Endothelial cell of hepatic sinusoid (primary cell): ENCODE results near the gene SFMBT1.

Experiments
- in situ Hi-C: cut with HindIII; loops from 2 replicates; pipeline ENCODE4 v1.10.0; 2017; ENCODE audit warnings: low sequenced_read_pairs

The SFMBT1 gene

DNA sequence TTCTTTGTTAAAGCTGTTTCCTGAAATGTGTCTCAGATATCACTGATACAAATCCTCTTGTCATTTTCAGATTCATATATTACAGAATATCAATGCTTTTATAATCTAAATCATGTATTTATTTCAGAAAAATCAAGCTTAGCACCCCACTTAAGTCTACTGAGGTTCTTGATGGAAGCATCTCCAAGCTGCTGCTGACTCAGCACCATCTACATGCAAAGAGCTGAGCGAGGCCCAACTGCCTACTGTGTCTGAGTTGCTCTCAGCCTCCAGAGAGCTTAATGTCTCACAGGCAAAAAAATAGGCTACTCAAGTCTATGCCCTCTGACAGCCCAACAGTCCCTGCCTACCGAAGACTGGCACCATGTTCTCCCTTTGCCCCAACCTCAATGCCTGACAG is 119.3 kb downstream of the SFMBT1 start:
- in situ Hi-C loops: loop anchor here (5.0 kb wide), 1 partner anchor 46 kb away; no protein-coding TSS in a partner anchor

DNA sequence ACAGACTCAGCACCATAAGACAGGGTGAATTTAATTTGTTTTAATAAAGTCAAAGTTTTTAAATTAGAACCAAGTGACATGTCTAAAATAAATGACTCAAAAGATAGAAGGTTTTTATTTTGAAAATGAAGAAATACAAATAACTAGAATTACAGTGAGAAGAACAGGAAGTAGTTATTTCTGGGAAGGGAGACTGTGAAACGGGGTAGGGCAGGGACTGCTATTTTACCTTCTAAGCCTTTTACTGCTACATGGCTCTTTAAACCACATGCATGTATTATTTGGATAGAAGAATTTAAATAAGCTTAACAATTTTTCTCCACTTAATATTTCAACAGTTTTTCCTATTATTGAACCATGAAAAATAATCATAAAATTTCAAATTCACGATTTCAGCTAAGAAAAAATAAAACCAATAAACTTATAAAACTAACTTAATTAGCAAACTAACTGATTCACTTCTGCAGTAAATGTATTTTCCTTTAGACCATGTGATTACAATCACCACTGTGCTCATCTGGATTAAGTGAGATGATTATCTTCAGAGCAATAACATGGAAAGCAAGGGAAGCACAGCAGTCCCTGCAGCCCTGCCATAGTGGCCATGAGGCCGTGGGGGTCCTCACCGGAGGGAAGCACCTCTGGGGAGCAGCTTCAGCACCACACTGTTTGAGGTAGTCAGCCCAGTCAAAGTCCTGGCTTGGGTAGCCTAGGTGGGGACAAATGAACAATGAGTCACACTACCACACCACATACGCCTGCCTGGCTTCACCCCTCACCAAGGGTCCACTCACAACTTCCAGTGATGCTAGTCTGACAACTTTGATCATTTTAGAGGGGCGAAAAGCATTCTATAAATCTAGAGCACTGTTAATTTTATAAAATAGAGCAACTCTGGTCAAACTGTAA is 120.2 kb downstream of the SFMBT1 start:
- in situ Hi-C loops: loop anchor here (5.0 kb wide), 1 partner anchor 47 kb away; no protein-coding TSS in a partner anchor

DNA sequence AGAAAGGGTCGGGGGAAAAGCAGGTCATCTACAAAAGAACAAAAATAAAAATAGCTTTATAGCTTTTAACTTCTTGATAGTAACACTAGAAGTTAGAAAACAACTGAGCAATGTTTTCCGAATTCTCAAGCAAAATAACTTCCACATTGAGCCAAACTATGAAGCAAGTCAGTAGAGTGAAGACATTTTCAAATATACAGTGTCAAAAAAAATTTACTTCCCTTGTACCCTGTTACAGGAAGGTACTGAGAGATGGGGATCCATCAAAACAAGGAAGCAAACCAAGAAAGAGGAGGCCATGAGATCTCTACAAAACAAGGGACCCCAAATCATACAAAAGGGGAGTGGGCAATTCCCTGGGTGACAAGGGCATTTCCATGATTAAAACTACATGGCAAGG is 121.9 kb downstream of the SFMBT1 start:
- in situ Hi-C loops: no loop called here

DNA sequence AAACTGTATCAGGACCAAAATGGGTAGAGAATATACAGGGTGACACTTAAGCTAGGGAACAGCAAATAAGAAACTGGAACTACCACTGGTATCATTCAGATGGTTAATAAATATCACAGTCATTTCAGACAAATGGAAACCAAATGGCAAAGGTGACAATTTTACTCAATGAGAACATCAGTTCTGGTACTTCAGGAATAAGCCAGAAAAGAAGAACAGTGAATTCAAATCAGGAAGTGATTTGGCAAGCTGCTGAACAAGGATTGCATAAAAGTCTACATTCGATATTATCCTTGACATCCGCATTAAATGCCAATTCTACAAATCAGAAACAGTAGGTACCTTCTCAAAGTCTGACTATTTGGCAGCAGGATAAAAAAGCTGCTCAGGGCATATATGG is 125.0 kb downstream of the SFMBT1 start:
- in situ Hi-C loops: no loop called here

DNA sequence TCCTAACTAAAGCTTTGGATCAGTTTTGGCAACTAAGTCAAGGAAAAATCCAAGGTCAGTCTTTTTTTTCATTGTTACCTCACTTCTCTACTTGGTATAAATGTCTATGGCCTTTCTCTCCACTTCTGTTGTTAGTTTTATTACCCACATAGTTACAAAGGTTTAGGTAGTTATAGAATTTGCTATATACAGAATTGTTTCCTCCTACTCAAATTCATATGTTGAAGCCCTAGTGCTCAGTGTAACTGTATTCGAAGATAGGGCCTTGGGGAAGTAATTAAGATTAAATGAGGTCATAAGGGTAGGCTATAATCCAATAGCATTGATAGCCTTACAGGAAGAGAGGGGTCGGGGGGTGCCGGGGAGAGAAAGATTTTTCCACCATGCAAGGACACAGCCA is 128.8 kb downstream of the SFMBT1 start:
- in situ Hi-C loops: no loop called here

DNA sequence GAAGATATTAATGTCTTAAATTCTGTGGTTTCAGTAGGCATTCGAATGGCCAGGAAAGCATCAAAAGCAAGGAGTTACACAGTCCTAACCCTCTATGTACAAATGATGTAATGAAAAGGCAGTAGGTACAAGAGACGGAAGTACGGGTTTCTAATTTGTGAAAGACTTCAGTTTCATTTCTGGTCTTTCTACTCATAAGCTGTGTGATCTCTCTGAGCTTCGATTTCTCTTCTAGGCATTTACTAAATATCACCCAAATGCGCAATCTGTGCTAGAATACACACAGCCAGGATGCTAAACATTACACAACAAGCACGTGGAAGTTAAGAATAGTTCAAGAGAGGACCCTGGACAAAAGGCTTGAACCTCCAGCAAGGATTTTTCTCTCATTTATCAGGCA is 130.6 kb downstream of the SFMBT1 start:
- in situ Hi-C loops: no loop called here

DNA sequence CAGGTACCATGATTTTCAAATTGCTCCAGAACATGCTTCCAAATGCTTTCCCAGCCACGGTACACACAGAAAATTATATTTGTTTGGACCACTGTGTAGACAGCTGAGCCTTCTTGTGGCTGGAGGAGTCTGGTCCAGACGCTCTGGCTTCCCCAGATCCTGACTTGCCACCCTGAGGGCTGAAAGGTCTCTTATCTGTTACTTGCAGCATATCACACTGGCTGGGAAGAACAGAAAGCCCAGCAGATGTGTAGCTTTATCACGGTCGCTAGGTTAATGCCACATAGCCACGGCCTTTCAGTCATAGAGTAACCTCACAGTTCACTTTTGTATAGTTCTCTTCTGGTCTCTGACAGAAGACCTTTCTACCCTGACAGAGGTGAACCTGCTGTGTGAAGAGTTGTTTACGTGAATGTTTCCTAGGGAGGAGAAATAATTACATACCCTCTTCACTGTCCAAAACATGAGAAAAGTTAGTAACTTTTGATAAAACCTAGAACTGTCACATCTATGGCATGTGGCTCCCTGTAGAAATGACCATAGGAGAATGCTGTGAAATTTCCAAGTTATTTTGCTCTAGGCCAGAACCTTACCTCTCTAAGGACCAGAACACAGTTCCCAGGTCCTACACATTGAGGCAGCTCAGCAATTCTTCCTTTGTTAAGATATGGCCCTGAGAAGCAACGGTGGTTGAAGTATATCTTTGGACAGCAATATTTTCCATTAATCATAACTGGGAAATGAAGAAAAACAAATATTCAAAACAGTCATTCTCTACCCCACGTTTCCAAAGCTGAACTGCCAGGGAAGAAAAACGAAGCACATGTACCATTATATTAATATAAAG is 132.8 kb downstream of the SFMBT1 start:
- in situ Hi-C loops: no loop called here

DNA sequence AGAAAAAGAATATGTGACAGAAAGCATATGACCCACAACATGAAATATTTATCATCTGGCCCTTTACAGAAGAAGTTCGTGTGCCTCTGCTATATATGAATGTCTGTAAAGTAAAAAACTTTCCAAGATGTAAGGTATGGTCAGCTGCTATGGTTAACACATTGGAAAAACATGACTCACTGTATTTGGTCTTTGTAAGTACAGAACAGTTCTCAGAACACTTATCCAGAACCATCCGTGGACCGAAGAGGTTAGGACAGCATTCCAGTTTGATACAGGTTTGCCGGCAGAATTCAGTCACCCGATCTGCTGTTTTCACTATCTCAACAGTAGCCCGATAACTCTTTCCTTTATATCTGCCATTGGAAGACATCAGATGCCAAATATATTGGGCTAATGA is 135.1 kb downstream of the SFMBT1 start:
- in situ Hi-C loops: no loop called here

DNA sequence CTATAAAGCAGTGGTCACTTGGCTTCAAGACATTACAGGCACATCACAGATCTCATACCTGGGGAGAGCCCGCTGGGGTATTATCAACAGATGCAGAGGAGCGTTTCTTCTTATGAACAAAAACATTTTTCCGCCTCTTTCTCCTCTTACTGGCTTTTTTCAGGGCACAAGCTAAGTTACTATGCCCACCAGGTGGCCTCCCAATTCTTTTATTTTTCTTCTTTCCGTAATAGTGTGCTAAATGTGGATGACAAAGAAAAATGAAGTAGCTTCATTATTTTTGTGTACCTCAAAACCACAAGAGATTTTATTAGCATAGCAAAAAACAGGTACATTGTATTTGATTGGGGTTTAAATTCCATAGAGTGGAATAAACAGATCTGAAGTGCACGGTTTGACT is 138.4 kb downstream of the SFMBT1 start:
- in situ Hi-C loops: no loop called here

DNA sequence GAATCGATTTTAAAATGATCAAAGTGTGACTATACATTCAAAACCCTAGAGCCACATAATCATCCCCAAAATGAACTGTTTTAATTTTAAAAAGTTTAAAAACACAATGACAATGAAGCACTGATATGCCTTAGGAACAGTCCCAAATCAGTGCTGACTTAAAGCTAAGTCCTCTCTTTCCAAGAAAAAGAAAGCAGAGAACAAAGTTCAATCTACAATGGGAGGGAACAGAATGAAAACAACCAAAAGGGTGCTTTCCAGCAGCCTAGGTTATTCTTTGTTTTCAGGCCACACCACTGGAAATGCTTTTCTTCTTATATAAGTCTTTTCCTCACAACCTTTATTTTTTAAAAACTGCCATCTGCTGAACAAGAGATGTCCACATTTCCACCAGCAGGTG is 141.3 kb downstream of the SFMBT1 start:
- in situ Hi-C loops: no loop called here

DNA sequence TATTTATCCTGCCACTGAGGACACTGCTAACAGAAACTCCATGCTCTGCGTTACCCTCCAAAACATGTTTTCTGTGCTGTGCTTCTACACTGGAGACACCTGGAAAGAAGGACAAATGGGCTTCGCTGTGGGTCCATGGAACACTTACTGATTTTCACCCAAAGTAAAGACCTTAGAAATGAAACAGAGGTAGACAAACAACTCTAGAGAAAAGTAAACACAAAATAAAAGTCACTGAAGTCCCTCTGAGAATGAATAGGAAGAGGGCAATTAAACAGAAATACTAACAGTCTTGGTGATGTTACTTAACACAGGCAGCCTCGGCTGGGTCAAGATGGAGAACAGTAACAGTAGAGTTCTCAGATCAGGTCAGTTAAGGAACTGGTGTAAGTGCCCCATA is 141.9 kb downstream of the SFMBT1 start:
- in situ Hi-C loops: no loop called here

DNA sequence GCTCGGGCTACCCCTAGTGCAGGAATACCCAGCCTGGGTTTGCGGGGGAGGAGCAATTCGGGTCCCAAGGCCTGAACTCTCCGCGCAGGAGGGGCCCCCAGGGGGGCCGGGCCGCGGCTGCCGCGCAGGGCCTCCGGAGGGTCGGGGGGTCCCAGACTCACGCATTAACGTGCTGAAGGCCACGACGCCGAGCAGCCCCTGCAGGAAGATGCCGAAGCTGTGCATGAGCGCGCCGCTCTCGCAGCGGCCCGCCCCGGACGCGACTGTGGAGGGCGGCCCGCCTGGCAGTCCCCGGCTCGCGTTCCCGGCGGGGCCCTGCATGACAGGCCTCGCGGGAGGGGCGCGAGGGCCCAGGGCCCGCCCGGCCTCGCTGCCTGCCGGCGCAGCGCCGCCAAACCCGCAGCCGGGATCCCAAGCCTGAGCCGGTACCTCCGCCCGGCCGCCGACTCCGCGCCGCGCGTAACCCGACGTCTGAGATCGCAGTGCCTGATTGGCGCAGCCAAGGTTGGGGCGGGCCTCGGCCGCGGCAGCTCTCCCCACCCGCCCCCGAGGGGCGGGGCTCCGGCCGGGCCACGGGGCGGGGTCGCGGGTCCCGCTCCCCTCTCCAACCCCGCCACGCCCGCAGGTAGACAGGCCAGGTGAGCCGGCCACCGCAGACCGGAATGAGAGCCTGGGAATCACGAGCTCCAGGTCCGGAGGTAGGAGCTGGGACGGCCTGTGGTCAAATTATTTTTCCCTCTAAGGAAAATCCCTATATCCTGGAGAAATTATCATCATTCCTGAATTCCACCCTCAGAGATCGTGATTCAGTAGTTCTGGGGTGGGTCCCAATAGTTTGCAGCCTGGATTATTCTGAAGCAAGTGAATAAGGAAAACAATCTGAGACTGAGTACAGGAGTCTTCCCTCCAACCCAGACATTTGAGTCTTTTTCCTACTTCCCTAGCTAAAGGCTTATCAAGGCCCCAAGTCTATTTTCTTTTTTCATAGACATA is 148.4 kb downstream of the SFMBT1 start, which contains the start of gene STIMATE:
Gene STIMATE, minus strand, starts transcription at position 419 of the 993 bp plus-strand sequence. Its CDS starts 98 bp downstream, at position 321.
- in situ Hi-C loops: loop anchor here (5.0 kb wide), 1 partner anchor 60 kb away; the partner anchor contains the start of gene MUSTN1

DNA sequence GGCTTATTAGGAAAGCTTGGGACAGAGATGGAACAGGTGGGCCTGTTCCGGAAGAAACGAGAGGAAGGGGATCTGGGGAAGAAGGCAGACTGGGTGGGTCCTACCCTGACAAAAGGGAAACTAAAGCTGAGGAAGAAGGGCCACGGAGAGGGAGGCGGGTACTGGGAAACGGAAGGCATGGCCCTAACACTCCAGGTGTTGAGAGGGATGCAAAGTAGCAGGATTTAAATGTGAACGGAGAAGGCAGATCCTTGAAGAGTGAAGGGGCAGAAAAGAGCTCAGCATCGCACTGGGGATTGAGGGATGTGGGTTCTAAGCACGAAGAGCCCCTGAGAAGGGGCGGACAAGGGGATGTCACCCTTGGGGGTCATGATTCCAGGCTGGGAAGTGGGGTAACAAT is 149.3 kb downstream of the SFMBT1 start:
- in situ Hi-C loops: loop anchor here (5.0 kb wide), 1 partner anchor 59 kb away; the partner anchor contains the start of gene MUSTN1

DNA sequence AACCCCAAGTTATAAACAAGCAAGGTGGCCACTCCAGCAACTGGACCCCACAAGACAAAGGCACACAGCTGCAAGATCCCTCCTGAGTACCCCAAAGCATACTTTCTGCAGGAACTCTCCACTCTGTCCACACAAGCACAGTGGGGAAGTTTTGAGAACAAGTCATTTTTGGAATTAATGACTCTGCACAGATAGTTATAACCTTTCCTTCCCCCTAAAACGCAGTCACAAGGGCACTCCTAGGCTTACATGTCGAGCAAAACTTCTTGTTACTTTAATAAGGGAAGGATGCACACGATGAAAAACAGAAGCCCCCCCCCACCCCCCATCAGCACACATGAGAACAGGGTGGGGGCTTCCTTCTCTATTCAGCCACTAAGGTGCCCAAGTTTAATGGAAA is 149.7 kb downstream of the SFMBT1 start:
- in situ Hi-C loops: loop anchor here (5.0 kb wide), 1 partner anchor 59 kb away; the partner anchor contains the start of gene MUSTN1

DNA sequence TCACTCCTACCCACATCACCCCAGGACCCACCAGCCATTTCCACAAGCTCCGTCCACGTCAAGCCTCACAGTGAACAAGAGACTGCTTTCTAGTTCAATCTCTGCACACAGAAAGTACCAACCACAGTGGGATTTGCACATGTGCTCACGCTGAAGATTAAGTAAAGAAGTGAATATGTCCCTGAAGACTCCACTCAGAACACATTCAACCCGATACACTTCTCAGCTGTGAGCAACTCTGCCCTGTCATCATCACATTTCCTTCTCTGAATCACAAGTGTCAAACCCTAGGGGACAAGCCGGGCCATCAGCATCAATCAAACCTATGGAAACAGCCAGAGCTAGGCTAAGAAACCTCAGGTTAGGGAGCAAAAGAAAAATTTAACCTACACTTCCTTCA is 150.5 kb downstream of the SFMBT1 start:
- in situ Hi-C loops: loop anchor here (5.0 kb wide), 1 partner anchor 58 kb away; the partner anchor contains the start of gene MUSTN1

DNA sequence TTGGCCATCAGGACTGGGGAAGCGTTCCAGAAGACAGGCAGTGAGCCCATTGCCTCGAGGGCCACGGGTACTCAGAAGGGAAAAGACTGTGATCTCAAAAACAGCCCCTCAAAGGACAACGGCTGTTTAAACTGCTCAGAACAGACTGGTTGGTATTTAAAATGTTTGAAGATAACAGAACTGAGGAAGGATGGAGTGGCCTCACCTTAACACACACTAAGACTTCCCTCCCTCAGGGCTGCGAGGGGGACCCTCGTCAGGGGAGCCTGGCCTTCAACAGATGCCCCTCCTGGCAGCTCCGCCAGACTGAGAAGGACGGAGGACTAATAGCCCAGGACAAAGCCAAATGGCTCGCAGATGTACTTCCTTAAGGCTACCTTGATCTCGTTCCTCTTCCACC is 151.1 kb downstream of the SFMBT1 start:
- in situ Hi-C loops: loop anchor here (5.0 kb wide), 1 partner anchor 57 kb away; the partner anchor contains the start of gene MUSTN1

DNA sequence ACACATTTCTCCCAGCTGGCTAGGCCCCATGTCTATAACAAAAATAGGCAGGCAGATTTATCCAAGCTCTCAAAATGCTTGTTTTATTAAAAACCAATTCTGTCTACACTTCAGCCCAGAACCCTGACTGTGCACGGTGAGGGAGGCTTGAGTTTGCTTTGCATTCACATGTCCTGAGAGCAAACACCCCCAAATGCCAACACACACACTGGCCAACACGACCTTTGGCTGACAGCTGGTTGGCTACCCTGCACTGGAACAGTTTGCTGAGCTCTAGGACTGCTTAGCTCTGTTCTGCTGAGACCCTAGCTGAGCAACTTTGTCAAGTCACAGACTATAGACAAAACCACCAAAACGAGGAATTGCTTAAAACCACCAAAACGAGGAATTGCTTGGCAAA is 152.2 kb downstream of the SFMBT1 start:
- in situ Hi-C loops: no loop called here

DNA sequence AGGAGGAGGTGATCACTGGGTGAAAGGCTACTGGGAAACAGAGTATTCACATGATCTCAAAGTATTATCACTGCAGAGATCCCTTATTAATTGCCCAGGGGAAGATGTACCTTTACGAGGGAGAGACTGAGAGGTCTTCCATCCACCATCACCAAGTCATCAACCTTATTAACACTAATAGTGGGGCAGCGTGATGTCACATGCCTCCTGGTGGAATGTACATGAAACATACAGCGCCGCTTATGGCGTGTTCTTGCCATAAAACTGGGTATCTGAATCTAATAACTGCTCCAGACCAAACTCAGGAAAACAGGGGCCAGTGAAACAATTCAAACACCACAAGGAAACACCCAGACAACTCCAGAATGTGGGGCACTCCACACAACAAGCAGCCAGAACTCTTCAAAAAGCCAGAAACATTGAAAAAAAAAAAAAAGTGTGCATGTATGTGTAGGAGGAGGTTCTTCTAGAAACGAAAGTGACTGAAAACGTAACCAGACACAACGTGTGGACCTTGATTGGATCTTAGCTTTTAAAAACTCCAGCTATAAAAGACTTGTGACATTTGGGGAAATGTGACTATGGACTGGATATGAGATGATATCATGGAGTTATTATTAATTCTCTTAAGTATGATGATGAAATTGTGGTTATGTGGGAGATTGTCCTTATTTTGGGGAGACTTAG is 153.1 kb downstream of the SFMBT1 start:
- in situ Hi-C loops: no loop called here

DNA sequence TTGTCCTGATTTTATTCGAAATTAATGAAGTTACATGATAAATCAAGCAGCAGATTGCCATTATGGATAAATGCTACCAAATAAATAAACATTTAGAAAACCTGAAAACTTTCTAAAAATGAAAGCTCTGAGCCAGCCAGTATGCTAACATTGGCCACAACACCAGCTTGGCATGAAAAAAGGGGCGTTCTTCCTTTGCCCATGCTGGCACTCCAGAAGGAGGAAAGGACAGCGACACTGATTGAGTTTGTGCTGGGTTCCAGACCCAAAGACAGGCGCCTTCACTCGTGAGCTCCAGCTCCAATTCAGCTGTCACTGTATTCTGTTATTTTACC is 153.6 kb downstream of the SFMBT1 start:
- in situ Hi-C loops: no loop called here
